ENCODE data around the gene REEP6.
"Not testable (repeated sequence)": the region's sequence is repeated elsewhere in the genome, so short reads cannot be mapped to it uniquely, and the experiment has no call there.

REEP6 gene

GRCh38 chr19:1533510-1534150, 42.6 kb downstream of the REEP6 start:
- Histone ChIP-seq H3K4me1 (ENCODE audit: control insufficient read depth in 1 of 2, insufficient read depth in 2 of 2, low read length in 2 of 2) (no peaks in the 10 kb centered on the region), H3K9ac (ENCODE audit: low read depth in 1 of 2, low read length in 2 of 2) (no peak overlapping the region), H3K27ac (ENCODE audit: low read depth, low read length) (no peak overlapping the region), H3K27me3 (ENCODE audit: control insufficient read depth in 1 of 2, insufficient read depth in 2 of 2, low read length in 2 of 2) (peaks cover 0 to 2% of the 10 kb centered on the region in 2 donors), H3K36me3 (ENCODE audit: control insufficient read depth in 1 of 2, insufficient read depth in 2 of 2, low read length in 2 of 2) (no peaks in the 10 kb centered on the region), H3K4me3 (ENCODE audit: low read depth in 1 of 2, low read length in 2 of 2) (no peak overlapping the region), H3K9me3 (ENCODE audit: control insufficient read depth in 1 of 2, low read length in 2 of 2) (no peaks in the 10 kb centered on the region)

- H3K9me3 ChIP-seq (ENCODE audit: control insufficient read depth in 1 of 2, low read length in 2 of 2): no peaks in the 10 kb centered on the region
- no peaks in the 10 kb centered on the region for H3K4me1 ChIP-seq (ENCODE audit: control insufficient read depth in 1 of 2, insufficient read depth in 2 of 2, low read length in 2 of 2)
- no peak overlapping the region for H3K4me3 ChIP-seq (ENCODE audit: low read depth in 1 of 2, low read length in 2 of 2)
- no peaks in the 10 kb centered on the region for H3K27me3 ChIP-seq (ENCODE audit: control insufficient read depth in 1 of 2, insufficient read depth in 2 of 2, low read length in 2 of 2)
- no peaks in the 10 kb centered on the region for H3K36me3 ChIP-seq (ENCODE audit: control insufficient read depth in 1 of 2, insufficient read depth in 2 of 2, low read length in 2 of 2)
- no peak overlapping the region for H3K27ac ChIP-seq (ENCODE audit: low read depth, low read length)
- H3K9ac ChIP-seq (ENCODE audit: low read depth in 1 of 2, low read length in 2 of 2): no peak overlapping the region
Observed at GRCh38 chr19:1534972-1535371, 44.0 kb downstream of the REEP6 start.

- H3K9ac ChIP-seq (ENCODE audit: low read depth in 1 of 2, low read length in 2 of 2); H3K36me3 ChIP-seq (ENCODE audit: control insufficient read depth in 1 of 2, insufficient read depth in 2 of 2, low read length in 2 of 2); H3K27me3 ChIP-seq (ENCODE audit: control insufficient read depth in 1 of 2, insufficient read depth in 2 of 2, low read length in 2 of 2); H3K9me3 ChIP-seq (ENCODE audit: control insufficient read depth in 1 of 2, low read length in 2 of 2); H3K4me3 ChIP-seq (ENCODE audit: low read depth in 1 of 2, low read length in 2 of 2); H3K4me1 ChIP-seq (ENCODE audit: control insufficient read depth in 1 of 2, insufficient read depth in 2 of 2, low read length in 2 of 2); H3K27ac ChIP-seq (ENCODE audit: low read depth, low read length): not testable (repeated sequence)
Observed at GRCh38 chr19:1535699-1536098, 44.7 kb downstream of the REEP6 start.

GRCh38 chr19:1538978-1539377, 48.0 kb downstream of the REEP6 start:
- no peaks in the 10 kb centered on the region for H3K9me3 ChIP-seq (ENCODE audit: control insufficient read depth in 1 of 2, low read length in 2 of 2)
- peaks cover 0 to 4% of the 10 kb centered on the region in 2 donors for H3K27me3 ChIP-seq (ENCODE audit: control insufficient read depth in 1 of 2, insufficient read depth in 2 of 2, low read length in 2 of 2)
- no peak overlapping the region for H3K27ac ChIP-seq (ENCODE audit: low read depth, low read length)
- no peaks in the 10 kb centered on the region for H3K36me3 ChIP-seq (ENCODE audit: control insufficient read depth in 1 of 2, insufficient read depth in 2 of 2, low read length in 2 of 2)
- H3K4me1 ChIP-seq (ENCODE audit: control insufficient read depth in 1 of 2, insufficient read depth in 2 of 2, low read length in 2 of 2): no peaks in the 10 kb centered on the region
- no peak overlapping the region for H3K9ac ChIP-seq (ENCODE audit: low read depth in 1 of 2, low read length in 2 of 2)
- H3K4me3 ChIP-seq (ENCODE audit: low read depth in 1 of 2, low read length in 2 of 2): no peak overlapping the region

GRCh38 chr19:1539749-1540148, 48.8 kb downstream of the REEP6 start:
- not testable (repeated sequence) for H3K36me3 ChIP-seq (ENCODE audit: control insufficient read depth in 1 of 2, insufficient read depth in 2 of 2, low read length in 2 of 2); H3K9ac ChIP-seq (ENCODE audit: low read depth in 1 of 2, low read length in 2 of 2); H3K27me3 ChIP-seq (ENCODE audit: control insufficient read depth in 1 of 2, insufficient read depth in 2 of 2, low read length in 2 of 2); H3K4me3 ChIP-seq (ENCODE audit: low read depth in 1 of 2, low read length in 2 of 2); H3K4me1 ChIP-seq (ENCODE audit: control insufficient read depth in 1 of 2, insufficient read depth in 2 of 2, low read length in 2 of 2); H3K9me3 ChIP-seq (ENCODE audit: control insufficient read depth in 1 of 2, low read length in 2 of 2); H3K27ac ChIP-seq (ENCODE audit: low read depth, low read length)

GRCh38 chr19:1540365-1540925, 49.5 kb downstream of the REEP6 start:
- Histone ChIP-seq H3K27me3 (ENCODE audit: control insufficient read depth in 1 of 2, insufficient read depth in 2 of 2, low read length in 2 of 2) (peaks cover 0 to 4% of the 10 kb centered on the region in 2 donors), H3K4me3 (ENCODE audit: low read depth in 1 of 2, low read length in 2 of 2) (no peak overlapping the region), H3K9me3 (ENCODE audit: control insufficient read depth in 1 of 2, low read length in 2 of 2) (no peaks in the 10 kb centered on the region), H3K9ac (ENCODE audit: low read depth in 1 of 2, low read length in 2 of 2) (no peak overlapping the region), H3K4me1 (ENCODE audit: control insufficient read depth in 1 of 2, insufficient read depth in 2 of 2, low read length in 2 of 2) (no peaks in the 10 kb centered on the region), H3K27ac (ENCODE audit: low read depth, low read length) (no peak overlapping the region), H3K36me3 (ENCODE audit: control insufficient read depth in 1 of 2, insufficient read depth in 2 of 2, low read length in 2 of 2) (no peaks in the 10 kb centered on the region)

All from duodenal mucosa (tissue), 2 donors.